Omental fat pad (tissue), 4 donors: ENCODE data around the gene ABHD10. TPM values are rescaled to one million over a fixed set of nuclear protein-coding genes. Genes with fewer than 3 reads are reported as not detected.

Source experiments
- ATAC-seq: fragments of 150-250 bp; one replicate; pipeline ENCODE4 v1.9.1; 2016; ENCODE audit warnings: mild to moderate bottlenecking, moderate library complexity; ENCODE audit not compliant: low FRiP score
- DNase-seq: peaks from one replicate; pipeline ENCODE4 v3.0.0-alpha.2; 2019; ENCODE audit warnings: low spot score
- CTCF ChIP-seq, 3 donors: fragments of 450-650 bp; IDR thresholded peaks; one replicate each; pipeline ENCODE4 v1.5.1; 2016 to 2017; ENCODE audit warnings: antibody characterized with exemption in 3 of 3, mild to moderate bottlenecking in 3 of 3, moderate library complexity in 2 of 3
- total RNA-seq, 4 donors: library from RNA; depleted of rRNA; stranded (reverse); fragments of >200 nt; gene quantifications; one replicate each; pipeline ENCODE4 v1.1.0, GENCODE V29; 2016

The ABHD10 gene
- total RNA-seq, 4 donors from 2014 or later = 9.5 to 27.4 (median 17.3) TPM

GRCh38 chr3:111952086-111952485 is 26.7 kb upstream of the ABHD10 start:
- ATAC-seq (no peak), DNase-seq (no peak)
- no peak for TF ChIP-seq CTCF (IDR thresholded peaks at IDR 0.05)

- ATAC-seq (no peak), DNase-seq (no peak)
- no peak for TF ChIP-seq CTCF (IDR thresholded peaks at IDR 0.05)
Observed at GRCh38 chr3:111952866-111953450, 25.9 kb upstream of the ABHD10 start.

- DNase-seq (no peak), ATAC-seq (no peak)
- TF ChIP-seq CTCF (IDR thresholded peaks at IDR 0.05) = no peak
Observed at GRCh38 chr3:111954228-111954990, 24.4 kb upstream of the ABHD10 start.

- no peak for TF ChIP-seq CTCF (IDR thresholded peaks at IDR 0.05)
- DNase-seq (no peak), ATAC-seq (no peak)
Observed at GRCh38 chr3:111955876-111956275, 22.9 kb upstream of the ABHD10 start.

- no peak for DNase-seq
- ATAC-seq = no peak
- TF ChIP-seq CTCF (IDR thresholded peaks at IDR 0.05) = no peak
Observed at GRCh38 chr3:111956449-111956848, 22.4 kb upstream of the ABHD10 start.

GRCh38 chr3:111956995-111957734 is 21.7 kb upstream of the ABHD10 start:
- DNase-seq (no peak), ATAC-seq (no peak)
- TF ChIP-seq CTCF (IDR thresholded peaks at IDR 0.05) = no peak
